Stimulated activated CD8-positive, alpha-beta memory T cell treated with anti-CD3 and anti-CD28 coated beads, Interleukin-12 subunit alpha, Interleukin-12 subunit beta, amount 100 ng/mL, for 24 hours (primary cell): Measurements from ENCODE around the gene C1orf185.
A peak's percentile ranks its signal among the peaks of the same experiment; 100 is the strongest.
"Not testable (repeated sequence)": the region's sequence is repeated elsewhere in the genome, so short reads cannot be mapped to it uniquely, and the experiment has no call there.

Source experiments
- DNase-seq: peaks from one replicate; pipeline ENCODE4 v3.0.0-alpha.2; 2020; ENCODE audit errors: extremely low read depth

Gene C1orf185

DNA sequence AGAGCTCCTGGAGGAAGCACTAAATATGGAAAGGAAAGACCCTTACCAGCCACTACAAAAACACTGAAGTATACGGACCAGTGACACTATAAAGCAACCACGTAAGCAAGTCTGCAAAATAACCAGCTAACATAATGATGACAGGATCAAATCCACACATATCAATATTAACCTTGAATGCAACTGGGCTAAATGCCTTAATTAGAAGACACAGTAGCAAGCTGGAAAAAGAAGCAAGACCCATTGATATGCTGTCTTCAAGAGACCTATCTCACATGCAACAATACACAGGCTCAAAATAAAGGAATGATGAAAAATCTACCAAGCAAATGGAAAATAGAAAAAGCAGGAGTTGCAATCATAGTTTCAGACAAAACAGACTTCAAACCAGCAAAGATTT, 31.0 kb downstream of the C1orf185 start:
- no peak for DNase-seq

DNA sequence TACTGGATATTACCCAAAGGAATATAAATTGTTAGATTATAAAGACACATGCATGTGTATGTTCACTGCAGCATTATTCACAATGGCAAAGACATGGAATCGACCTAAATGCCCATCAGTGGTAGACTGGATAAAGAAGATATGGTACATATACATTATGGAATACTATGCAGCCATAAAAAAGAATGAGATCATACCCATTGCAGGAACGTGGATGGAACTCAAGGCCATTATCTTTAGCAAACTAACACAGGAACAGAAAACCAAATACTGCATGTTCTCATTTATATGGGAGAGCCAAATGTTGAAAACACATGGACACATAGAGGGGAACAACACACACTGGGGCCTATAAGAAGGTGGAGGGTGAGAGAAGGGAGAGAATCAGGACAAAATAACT, 35.7 kb downstream of the C1orf185 start:
- not testable (repeated sequence) for DNase-seq

- DNase-seq = no peak
Observed at GRCh38 chr1:51139474-51139873, 37.4 kb downstream of the C1orf185 start.

GRCh38 chr1:51147394-51147793, 45.4 kb downstream of the C1orf185 start:
- DNase-seq = no peak

GRCh38 chr1:51154776-51155175, 52.7 kb downstream of the C1orf185 start:
- DNase-seq = no peak

- DNase-seq = no peak
Observed at GRCh38 chr1:51156752-51157151, 54.7 kb downstream of the C1orf185 start.

GRCh38 chr1:51157395-51157794, 55.4 kb downstream of the C1orf185 start:
- no peak for DNase-seq

GRCh38 chr1:51158263-51158662, 56.2 kb downstream of the C1orf185 start:
- no peak for DNase-seq

- DNase-seq = not testable (repeated sequence)
Observed at GRCh38 chr1:51162560-51162959, 60.5 kb downstream of the C1orf185 start.

GRCh38 chr1:51165540-51165939, 63.5 kb downstream of the C1orf185 start:
- no peak for DNase-seq

DNA sequence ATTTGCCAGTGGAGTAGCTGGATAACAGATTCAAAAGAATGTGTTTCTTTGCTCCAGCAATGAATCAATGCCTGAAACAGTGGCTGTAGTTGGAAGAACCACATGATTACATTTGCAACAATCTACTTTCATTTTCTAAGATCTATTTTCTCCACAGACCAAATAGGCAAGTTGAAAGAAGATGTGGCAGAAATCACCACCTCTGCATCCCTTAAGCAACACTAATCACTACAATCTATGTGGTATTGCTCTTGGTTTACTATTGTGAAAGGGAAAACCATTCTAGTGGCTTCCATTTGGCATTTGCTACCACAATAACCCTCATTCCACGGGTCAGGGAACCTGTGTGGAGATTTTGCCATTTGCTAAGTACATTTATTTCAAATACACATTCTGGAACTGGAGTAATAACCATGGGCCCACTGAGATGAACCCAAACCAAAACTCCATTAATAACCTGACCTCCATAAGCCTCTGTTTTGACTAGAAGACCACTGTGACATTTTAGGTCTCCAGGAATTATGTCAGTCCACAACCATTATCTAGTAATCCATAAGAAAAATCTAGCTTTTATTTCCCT, 66.3 kb downstream of the C1orf185 start:
- DNase-seq = no peak

- DNase-seq = no peak
Observed at GRCh38 chr1:51168936-51169335, 66.9 kb downstream of the C1orf185 start.

DNA sequence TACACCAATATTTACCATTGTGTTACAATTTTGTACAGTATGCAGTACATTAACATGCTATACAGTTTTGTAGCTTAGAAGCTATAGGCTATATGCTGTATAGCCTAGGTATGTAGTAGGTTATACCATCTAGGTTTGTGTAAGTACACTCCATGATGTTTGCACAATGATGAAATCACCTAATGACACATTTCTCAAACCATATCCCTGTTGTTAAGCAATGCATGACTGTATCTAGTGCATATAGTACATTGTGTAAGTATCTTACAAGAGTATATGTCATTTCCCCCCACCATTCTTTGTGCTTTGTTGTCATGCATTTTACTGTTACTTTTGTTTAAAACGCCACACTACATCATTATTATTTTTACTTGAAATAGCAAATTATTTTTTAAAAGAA, 68.3 kb downstream of the C1orf185 start:
- DNase-seq = no peak

DNA sequence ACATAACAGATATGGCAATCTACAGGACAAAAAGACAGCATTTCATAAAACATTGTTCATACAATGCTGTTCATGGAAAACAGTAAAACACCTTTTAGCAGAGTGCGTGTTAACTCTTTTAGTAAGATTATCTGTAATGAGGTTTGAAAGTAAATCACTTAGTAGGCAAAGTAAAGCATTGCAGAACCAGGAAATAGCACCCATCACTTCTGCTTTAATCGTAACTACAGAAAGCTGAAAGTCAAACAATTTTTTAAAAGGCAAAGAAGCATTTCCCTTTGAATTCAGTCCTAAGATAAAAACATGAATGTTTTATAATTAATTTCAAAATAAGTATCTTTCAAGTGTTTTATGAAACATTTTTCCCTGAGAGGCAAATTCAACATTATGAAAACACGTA, 70.8 kb downstream of the C1orf185 start:
- no peak for DNase-seq

DNA sequence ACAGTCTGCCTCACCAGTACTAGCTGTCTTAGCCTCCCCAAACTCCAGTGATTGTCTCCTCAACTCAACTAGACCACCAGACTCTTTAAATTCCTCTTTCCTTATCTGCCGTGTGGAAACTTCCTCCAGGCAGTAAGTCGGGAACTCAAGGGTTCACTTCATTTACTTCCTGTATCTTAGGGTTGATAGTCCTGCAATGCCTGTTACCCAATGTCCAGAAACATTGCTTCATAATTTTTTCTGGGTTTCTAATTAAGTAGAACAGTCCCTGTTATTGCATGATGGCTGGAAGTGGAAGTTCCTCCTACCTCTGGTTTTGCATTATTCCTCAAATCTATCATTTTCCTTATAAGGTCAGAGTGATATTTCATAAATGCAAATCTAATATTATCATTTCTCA, 73.2 kb downstream of the C1orf185 start:
- no peak for DNase-seq

DNA sequence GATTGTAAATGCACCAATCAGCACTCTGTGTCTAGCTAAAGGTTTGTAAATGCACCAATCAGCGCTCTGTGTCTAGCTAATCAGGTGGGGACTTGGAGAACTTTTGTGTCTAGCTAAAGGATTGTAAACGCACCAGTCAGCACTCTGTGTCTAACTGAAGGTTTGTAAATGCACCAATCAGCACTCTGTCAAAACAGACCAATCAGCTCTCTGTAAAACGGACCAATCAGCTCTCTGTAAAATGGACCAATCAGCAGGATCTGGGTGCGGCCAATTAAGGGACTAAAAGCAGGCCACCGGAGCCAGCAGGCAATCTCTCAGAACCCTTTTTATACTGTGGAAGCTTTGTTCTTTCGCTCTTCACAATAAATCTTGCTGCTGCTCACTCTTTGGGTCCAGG, 76.0 kb downstream of the C1orf185 start:
- DNase-seq = not testable (repeated sequence)

DNA sequence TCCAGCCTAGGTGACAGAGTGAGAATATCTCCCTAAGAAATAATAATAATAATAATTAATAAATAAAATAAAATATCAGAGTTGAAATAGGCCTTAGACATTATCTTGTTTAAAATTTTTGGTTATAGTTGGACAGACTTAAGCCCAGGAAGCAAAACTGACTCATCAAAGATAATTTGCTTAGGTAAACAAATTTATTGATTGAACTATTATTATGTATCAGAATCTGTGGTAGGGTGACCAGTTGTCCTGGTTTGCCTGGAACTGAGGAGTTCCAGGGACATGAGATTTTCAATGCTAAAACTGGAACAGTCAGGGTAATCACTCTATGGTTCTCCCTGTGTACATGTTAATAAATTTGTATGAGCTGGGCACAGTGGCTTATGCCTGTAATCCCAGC, 86.2 kb downstream of the C1orf185 start:
- DNase-seq = no peak

- no peak for DNase-seq
Observed at GRCh38 chr1:51189421-51190073, 87.5 kb downstream of the C1orf185 start.

DNA sequence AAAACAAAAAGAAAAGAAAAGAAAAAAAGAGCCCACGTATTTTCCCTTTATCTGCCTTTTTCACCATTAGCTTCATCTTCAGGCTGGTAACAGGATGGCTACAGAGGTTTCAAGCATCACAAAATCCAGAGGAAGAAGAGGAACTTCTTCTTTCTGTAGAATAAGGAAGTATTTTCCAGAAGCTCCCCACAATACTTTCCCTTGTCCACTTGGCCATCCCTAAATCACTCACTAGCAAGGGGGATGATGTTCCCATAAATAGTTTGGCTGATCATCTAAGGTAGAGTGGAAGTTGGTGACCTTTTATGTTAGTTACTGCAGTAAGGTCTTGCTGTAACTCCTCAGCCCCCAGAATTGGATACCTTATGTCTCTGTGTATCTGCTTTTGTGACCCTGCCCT, 88.9 kb downstream of the C1orf185 start:
- DNase-seq = no peak

GRCh38 chr1:51192213-51192843, 90.3 kb downstream of the C1orf185 start:
- peak; percentile 5 for DNase-seq

DNA sequence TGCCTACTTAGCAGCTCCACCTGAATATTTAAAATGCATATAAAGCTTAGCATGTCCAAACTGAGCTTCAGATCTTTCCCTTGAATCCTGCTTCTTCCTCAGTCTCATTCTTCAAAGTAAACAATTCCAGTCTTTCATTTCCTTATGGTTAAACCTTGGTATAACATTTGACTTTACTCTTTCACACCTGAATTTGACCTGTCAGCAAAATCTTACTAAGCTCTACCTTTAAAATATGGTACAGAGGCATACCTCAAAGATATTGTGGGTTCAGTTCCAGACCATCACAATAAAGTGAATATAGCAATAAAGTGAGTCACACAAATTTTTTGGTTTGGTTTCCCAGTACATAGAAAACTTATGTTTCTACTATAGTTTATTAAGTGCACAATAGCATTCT, 91.5 kb downstream of the C1orf185 start:
- no peak for DNase-seq
